H9 (cell line): ENCODE data around the gene GABBR2. TPM values are rescaled to one million over a fixed set of nuclear protein-coding genes. Genes with fewer than 3 reads are reported as not detected.

Experiments used
- DNase-seq: peaks from one replicate; pipeline ENCODE4 v3.0.0-alpha.2; 2017
- H2AFZ ChIP-seq: one replicate; pipeline ENCODE4 v1.6.1; 2013; ENCODE audit warnings: mild to moderate bottlenecking, low read length, control low read depth, moderate library complexity
- H2AK5ac ChIP-seq: 2 replicates; pipeline ENCODE4 v1.6.1; 2013; ENCODE audit warnings: low read length, control low read depth, mixed read lengths; ENCODE audit not compliant: insufficient read length
- H2BK120ac ChIP-seq: one replicate; pipeline ENCODE4 v1.6.1; 2013; ENCODE audit warnings: low read depth, mild to moderate bottlenecking, low read length, control low read depth, inconsistent platforms; ENCODE audit not compliant: poor library complexity, severe bottlenecking
- H2BK12ac ChIP-seq: 2 replicates; pipeline ENCODE4 v1.6.1; 2013; ENCODE audit warnings: low read length, control low read depth, mixed read lengths, low read depth; ENCODE audit not compliant: insufficient read length
- H2BK15ac ChIP-seq: 2 replicates; pipeline ENCODE4 v1.6.1; 2013; ENCODE audit warnings: low read depth, low read length, control low read depth
- H2BK20ac ChIP-seq: one replicate; pipeline ENCODE4 v1.6.1; 2013; ENCODE audit warnings: low read depth, mild to moderate bottlenecking, low read length, control low read depth, inconsistent platforms; ENCODE audit not compliant: poor library complexity, severe bottlenecking
- H2BK5ac ChIP-seq: 2 replicates; pipeline ENCODE4 v1.6.1; 2013; ENCODE audit warnings: low read length, control low read depth, mixed read lengths; ENCODE audit not compliant: insufficient read length
- H3K14ac ChIP-seq: 2 replicates; pipeline ENCODE4 v1.6.1; 2013; ENCODE audit warnings: low read length, control low read depth; ENCODE audit not compliant: insufficient read depth
- H3K18ac ChIP-seq: 2 replicates; pipeline ENCODE4 v1.6.1; 2013; ENCODE audit warnings: low read depth, mild to moderate bottlenecking, mixed read lengths, low read length, control low read depth; ENCODE audit not compliant: insufficient read length
- H3K23ac ChIP-seq: 2 replicates; pipeline ENCODE4 v1.6.1; 2013; ENCODE audit warnings: low read length, control low read depth, mixed read lengths, low read depth; ENCODE audit not compliant: insufficient read length
- H3K23me2 ChIP-seq: 2 replicates; pipeline ENCODE4 v1.6.1; 2013; ENCODE audit warnings: low read depth, mild to moderate bottlenecking, mixed read lengths, low read length, control low read depth; ENCODE audit not compliant: insufficient read length, poor library complexity, severe bottlenecking
- H3K27ac ChIP-seq: 2 replicates; pipeline ENCODE4 v1.5.1; 2013; ENCODE audit warnings: low read length, control low read depth, mixed read lengths, low read depth; ENCODE audit not compliant: insufficient read length
- H3K27me3 ChIP-seq: 2 replicates; pipeline ENCODE4 v1.6.1; 2013; ENCODE audit warnings: low read length, control low read depth, inconsistent platforms; ENCODE audit not compliant: insufficient read depth
- H3K4ac ChIP-seq: 2 replicates; pipeline ENCODE4 v1.6.1; 2013; ENCODE audit warnings: low read depth, mild to moderate bottlenecking, control low read depth, inconsistent platforms, low read length, moderate library complexity
- H3K4me1 ChIP-seq: 2 replicates; pipeline ENCODE4 v1.6.1; 2013; ENCODE audit warnings: low read length, control low read depth, inconsistent platforms; ENCODE audit not compliant: insufficient read depth
- H3K4me2 ChIP-seq: 2 replicates; pipeline ENCODE4 v1.6.1; 2013; ENCODE audit warnings: low read length, control low read depth, mixed read lengths; ENCODE audit not compliant: insufficient read length, insufficient read depth
- H3K56ac ChIP-seq: 2 replicates; pipeline ENCODE4 v1.6.1; 2013; ENCODE audit warnings: low read depth, mild to moderate bottlenecking, mixed read lengths, low read length, control low read depth; ENCODE audit not compliant: insufficient read length
- H3K79me1 ChIP-seq: 2 replicates; pipeline ENCODE4 v1.6.1; 2013; ENCODE audit warnings: low read depth, mild to moderate bottlenecking, moderate library complexity, low read length, control low read depth, inconsistent platforms; ENCODE audit not compliant: insufficient read depth, poor library complexity, severe bottlenecking
- H3K79me2 ChIP-seq: 2 replicates; pipeline ENCODE4 v1.6.1; 2013; ENCODE audit warnings: low read length, control low read depth, inconsistent platforms; ENCODE audit not compliant: insufficient read depth
- H3K9ac ChIP-seq: 2 replicates; pipeline ENCODE4 v1.6.1; 2013; ENCODE audit warnings: low read length, control low read depth, mixed read lengths; ENCODE audit not compliant: insufficient read length; ENCODE audit errors: extremely low read depth
- H3K9me3 ChIP-seq: one replicate; pipeline ENCODE4 v1.6.1; 2013; ENCODE audit warnings: low read depth, low read length, inconsistent platforms; ENCODE audit not compliant: control insufficient read depth
- H3T11ph ChIP-seq: one replicate; pipeline ENCODE4 v1.6.1; 2013; ENCODE audit warnings: mild to moderate bottlenecking, low read length, control low read depth, inconsistent platforms
- H4K20me1 ChIP-seq: one replicate; pipeline ENCODE4 v1.6.1; 2013; ENCODE audit not compliant: control insufficient read depth, insufficient read length, insufficient read depth
- H4K5ac ChIP-seq: 2 replicates; pipeline ENCODE4 v1.6.1; 2013; ENCODE audit warnings: low read depth, mild to moderate bottlenecking, mixed read lengths, low read length, control low read depth; ENCODE audit not compliant: insufficient read length
- H4K8ac ChIP-seq: replicated peaks from 2 replicates; pipeline ENCODE4 v1.6.1; 2013; ENCODE audit warnings: low read length, control low read depth, mixed read lengths, low read depth; ENCODE audit not compliant: insufficient read length
- H4K91ac ChIP-seq: 2 replicates; pipeline ENCODE4 v1.6.1; 2013; ENCODE audit warnings: low read depth, mild to moderate bottlenecking, moderate library complexity, mixed read lengths, low read length, control low read depth; ENCODE audit not compliant: insufficient read length
- H3K27ac Mint-ChIP-seq, 3 experiments: 2 replicates in 2 of 3; 3 replicates in 1 of 3; pipeline ENCODE4 v1.8.0; 2020 to 2021; ENCODE audit warnings: mixed read lengths in 3 of 3, mild to moderate bottlenecking in 1 of 3, moderate library complexity in 1 of 3
- H3K27me3 Mint-ChIP-seq: 2 replicates; pipeline ENCODE4 v1.8.0; 2021; ENCODE audit warnings: low read depth, mild to moderate bottlenecking, moderate library complexity, mixed read lengths
- H3K36me3 Mint-ChIP-seq, 3 experiments: 2 replicates in 2 of 3; 3 replicates in 1 of 3; pipeline ENCODE4 v1.8.0; 2020 to 2021; ENCODE audit warnings: low read depth in 3 of 3, mixed read lengths in 3 of 3; ENCODE audit not compliant: insufficient read depth in 1 of 3
- H3K4me1 Mint-ChIP-seq, 2 experiments: 2 replicates each; pipeline ENCODE4 v1.8.0; 2020; ENCODE audit warnings: mixed read lengths in 2 of 2
- H3K4me3 Mint-ChIP-seq, 2 experiments: 2 replicates in 1 of 2; 3 replicates in 1 of 2; pipeline ENCODE4 v1.8.0; 2020 to 2021; ENCODE audit warnings: mild to moderate bottlenecking in 2 of 2, mixed read lengths in 2 of 2, moderate library complexity in 1 of 2
- H3K9me3 Mint-ChIP-seq, 2 experiments: 2 replicates in 1 of 2; 3 replicates in 1 of 2; pipeline ENCODE4 v1.8.0; 2020; ENCODE audit warnings: mild to moderate bottlenecking in 2 of 2, mixed read lengths in 2 of 2, moderate library complexity in 1 of 2
- CTCF ChIP-seq: fragments of 200-600 bp; sonication (generic); conservative IDR thresholded peaks from 3 replicates; pipeline ENCODE4 v1.8.0; 2021; ENCODE audit warnings: antibody characterized with exemption, mild to moderate bottlenecking
- WGBS: extraction: QIAGEN DNeasy Blood & Tissue Kit; methylation state at CpG from one replicate; pipeline ENCODE4 v1.1.7; 2013; ENCODE audit warnings: missing lambda C conversion rate, low lambda C conversion rate, mixed read lengths; ENCODE audit not compliant: insufficient read length; ENCODE audit errors: extremely low coverage; 5-methylcytosine and 5-hydroxymethylcytosine counted together
- total RNA-seq: library from RNA; stranded (reverse); gene quantifications from 2 replicates; pipeline ENCODE4 v1.2.1, GENCODE V29; 2021

The GABBR2 gene
- total RNA-seq, 1 experiment from 2014 or later = 0.66 TPM

GRCh38 chr9:98451576-98451975, 257.2 kb downstream of the GABBR2 start:
- H3K9me3 ChIP-seq = no peaks in the 10 kb centered on the region
- Mint-ChIP-seq H3K27ac (no peak overlapping the region), H3K9me3 (peaks cover 3 to 9% of the 10 kb centered on the region in 2 experiments; a peak in 4 of 5 replicates), H3K4me1 (peaks cover 12 to 17% of the 10 kb centered on the region in 2 experiments), H3K27me3 (no peaks in the 10 kb centered on the region; the same call in none of the 2 replicates), H3K4me3 (no peak overlapping the region), H3K36me3 (peaks cover 0 to 2% (median 0%) of the 10 kb centered on the region in 3 experiments; a peak in 2 of 7 replicates)
- H4K5ac ChIP-seq = no peak overlapping the region
- no peak for DNase-seq
- no peak overlapping the region for H3K27ac ChIP-seq
- no peak overlapping the region for H2BK5ac ChIP-seq
- no peaks in the 10 kb centered on the region for H3K79me2 ChIP-seq
- H2AK5ac ChIP-seq = no peak overlapping the region
- no peak overlapping the region for H3K14ac ChIP-seq
- H3K9ac ChIP-seq = no peak overlapping the region
- no peaks in the 10 kb centered on the region for H4K20me1 ChIP-seq
- H3K4ac ChIP-seq = no peak overlapping the region
- no peak overlapping the region for H3T11ph ChIP-seq
- H2BK12ac ChIP-seq = no peak overlapping the region
- no peak overlapping the region for H2BK120ac ChIP-seq
- no peak overlapping the region for H2BK20ac ChIP-seq
- H3K23me2 ChIP-seq = no peaks in the 10 kb centered on the region
- no peaks in the 10 kb centered on the region for H3K27me3 ChIP-seq
- peaks cover 1% of the 10 kb centered on the region; the same call in 1 of the 2 replicates for H3K4me1 ChIP-seq
- no peak overlapping the region for H2BK15ac ChIP-seq
- no peak for TF ChIP-seq CTCF
- WGBS = no CpG with 5 or more reads among the region's 1 CpG
- no peak overlapping the region for H4K91ac ChIP-seq
- no peaks in the 10 kb centered on the region for H3K79me1 ChIP-seq
- H3K18ac ChIP-seq = no peak overlapping the region
- H2AFZ ChIP-seq = no peak overlapping the region
- H3K23ac ChIP-seq = no peak overlapping the region
- H3K56ac ChIP-seq = no peak overlapping the region
- H3K4me2 ChIP-seq = no peak overlapping the region
- H4K8ac ChIP-seq = no peak overlapping the region
